Chondrocyte (in vitro differentiated cells): ENCODE data around the gene NLRP7. TPM values are rescaled to one million over a fixed set of nuclear protein-coding genes. Genes with fewer than 3 reads are reported as not detected.
"Not testable (repeated sequence)": the region's sequence is repeated elsewhere in the genome, so short reads cannot be mapped to it uniquely, and the experiment has no call there.

ENCODE experiments used
- DNase-seq: peaks from one replicate; pipeline ENCODE4 v3.0.0; 2021; ENCODE audit warnings: mixed read lengths, low spot score
- H3K27ac Mint-ChIP-seq: one replicate; pipeline ENCODE4 v1.8.0; 2021; ENCODE audit warnings: mild to moderate bottlenecking, moderate library complexity, mixed read lengths; ENCODE audit not compliant: unreplicated experiment
- H3K27me3 Mint-ChIP-seq: 2 replicates; pipeline ENCODE4 v1.8.0; 2021; ENCODE audit warnings: low read depth, mixed read lengths
- H3K36me3 Mint-ChIP-seq: 2 replicates; pipeline ENCODE4 v1.8.0; 2021; ENCODE audit warnings: low read depth, mixed read lengths
- H3K4me1 Mint-ChIP-seq: 2 replicates; pipeline ENCODE4 v1.8.0; 2021; ENCODE audit warnings: low read depth, mild to moderate bottlenecking, mixed read lengths
- H3K4me3 Mint-ChIP-seq: one replicate; pipeline ENCODE4 v1.8.0; 2021; ENCODE audit warnings: mild to moderate bottlenecking, moderate library complexity, mixed read lengths; ENCODE audit not compliant: unreplicated experiment
- H3K9me3 Mint-ChIP-seq: 2 replicates; pipeline ENCODE4 v1.8.0; 2021; ENCODE audit warnings: low read depth, mixed read lengths
- CTCF ChIP-seq: fragments of 200-600 bp; sonication (generic); IDR thresholded peaks from 2 replicates; pipeline ENCODE4 v1.5.0; 2021; ENCODE audit warnings: antibody characterized with exemption, mild to moderate bottlenecking, moderate library complexity
- total RNA-seq: library from RNA; stranded (reverse); gene quantifications from 3 replicates; pipeline ENCODE4 v1.2.1, GENCODE V29; 2021

The NLRP7 gene
- total RNA-seq, 1 donor from 2014 or later = not detected

DNA sequence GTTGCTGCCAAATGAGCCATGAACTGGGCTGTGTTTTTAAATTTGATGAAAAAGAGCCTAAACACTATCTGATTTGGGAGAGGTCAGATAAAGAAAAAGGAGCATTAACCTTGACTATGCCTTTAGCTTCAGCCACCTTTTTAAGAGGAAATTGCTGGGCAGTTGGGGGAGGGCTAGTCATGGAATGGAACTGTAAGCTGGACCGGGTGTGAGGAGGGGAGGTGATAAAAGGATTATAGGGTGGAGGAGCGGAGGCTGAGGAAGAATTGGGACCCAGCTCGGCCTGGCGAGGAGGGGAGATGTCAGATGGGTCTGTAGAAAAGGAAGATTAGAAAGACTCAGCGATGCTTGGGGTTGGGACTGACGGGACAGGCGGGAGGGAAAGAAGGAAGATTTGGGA lies 48.6 kb downstream of the NLRP7 start:
- DNase-seq, H3K36me3 Mint-ChIP-seq, H3K4me3 Mint-ChIP-seq, H3K27ac Mint-ChIP-seq, H3K27me3 Mint-ChIP-seq, H3K4me1 Mint-ChIP-seq: not testable (repeated sequence)
- H3K9me3 Mint-ChIP-seq = peaks cover 20% of the 10 kb centered on the region

- no peak for TF ChIP-seq CTCF
- DNase-seq = no peak
- Mint-ChIP-seq H3K4me3 (no peak overlapping the region), H3K27ac (no peak overlapping the region), H3K9me3 (peaks cover 16% of the 10 kb centered on the region), H3K36me3 (no peaks in the 10 kb centered on the region), H3K4me1 (no peaks in the 10 kb centered on the region), H3K27me3 (peaks cover 2% of the 10 kb centered on the region)
Observed at GRCh38 chr19:54896036-54896435, 51.3 kb downstream of the NLRP7 start.

DNA sequence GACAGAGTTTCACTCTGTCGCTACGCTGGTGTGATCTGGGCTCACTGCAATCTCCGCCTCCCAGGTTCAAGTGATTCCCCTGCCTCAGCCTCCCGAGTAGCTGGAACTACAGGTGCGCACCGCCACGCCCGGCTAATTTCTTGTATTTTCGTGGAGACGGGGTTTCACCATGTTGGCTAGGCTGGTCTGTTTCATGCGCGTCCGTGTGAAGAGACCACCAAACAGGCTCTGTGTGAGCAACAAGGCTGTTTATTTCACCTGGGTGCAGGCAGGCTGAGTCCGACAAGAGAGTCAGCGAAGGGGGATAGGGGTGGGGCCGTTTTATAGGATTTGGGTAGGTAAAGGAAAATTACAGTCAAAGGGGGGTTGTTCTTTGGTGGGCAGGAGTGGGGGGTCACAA lies 53.2 kb downstream of the NLRP7 start:
- not testable (repeated sequence) for DNase-seq, H3K9me3 Mint-ChIP-seq, H3K27me3 Mint-ChIP-seq, H3K4me3 Mint-ChIP-seq, H3K36me3 Mint-ChIP-seq, H3K27ac Mint-ChIP-seq, H3K4me1 Mint-ChIP-seq

GRCh38 chr19:54893406-54893805 lies 53.9 kb downstream of the NLRP7 start:
- H3K9me3 Mint-ChIP-seq = peaks cover 9% of the 10 kb centered on the region
- no peak overlapping the region for H3K27ac Mint-ChIP-seq
- H3K4me3 Mint-ChIP-seq = no peak overlapping the region
- no peak for TF ChIP-seq CTCF
- H3K27me3 Mint-ChIP-seq = no peaks in the 10 kb centered on the region
- H3K36me3 Mint-ChIP-seq = no peaks in the 10 kb centered on the region
- DNase-seq = no peak
- H3K4me1 Mint-ChIP-seq = no peaks in the 10 kb centered on the region

DNA sequence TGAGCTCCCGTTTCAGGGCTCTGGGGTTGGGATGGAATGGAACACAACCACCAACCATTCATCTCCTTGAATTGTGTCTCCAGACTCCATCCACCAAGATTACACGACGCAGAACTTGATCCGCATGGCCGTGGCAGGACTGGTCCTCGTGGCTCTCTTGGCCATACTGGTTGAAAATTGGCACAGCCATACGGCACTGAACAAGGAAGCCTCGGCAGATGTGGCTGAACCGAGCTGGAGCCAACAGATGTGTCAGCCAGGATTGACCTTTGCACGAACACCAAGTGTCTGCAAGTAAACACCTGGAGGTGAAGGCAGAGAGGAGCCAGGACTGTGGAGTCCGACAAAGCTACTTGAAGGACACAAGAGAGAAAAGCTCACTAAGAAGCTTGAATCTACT lies 57.8 kb downstream of the NLRP7 start:
- TF ChIP-seq CTCF = no peak
- DNase-seq = no peak
- Mint-ChIP-seq H3K4me1 (no peaks in the 10 kb centered on the region), H3K4me3 (no peak overlapping the region), H3K36me3 (no peaks in the 10 kb centered on the region), H3K27me3 (no peaks in the 10 kb centered on the region), H3K9me3 (peaks cover 8% of the 10 kb centered on the region), H3K27ac (no peak overlapping the region)

DNA sequence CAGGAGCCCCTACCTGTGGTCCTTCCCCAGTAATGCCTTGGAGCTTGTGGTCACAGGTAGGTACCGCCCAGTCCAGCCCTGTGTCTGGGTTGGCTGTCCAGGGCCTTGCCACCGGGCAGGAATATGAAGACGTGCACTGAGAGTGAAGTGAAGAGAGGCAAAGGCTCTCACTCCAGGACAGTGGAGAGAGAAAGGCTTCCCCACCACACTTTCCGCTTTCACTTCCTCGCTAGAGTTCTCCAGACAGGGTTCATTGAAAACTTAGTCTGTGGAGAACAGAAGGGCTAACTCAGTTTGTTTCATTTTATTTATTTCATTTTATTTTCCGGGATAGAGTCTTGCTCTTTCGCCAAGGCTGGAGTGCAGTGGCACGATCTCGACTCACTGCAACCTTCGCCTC lies 59.1 kb downstream of the NLRP7 start:
- Mint-ChIP-seq H3K27ac (no peak overlapping the region), H3K4me3 (no peak overlapping the region), H3K27me3 (no peaks in the 10 kb centered on the region), H3K9me3 (peaks cover 8% of the 10 kb centered on the region), H3K36me3 (no peaks in the 10 kb centered on the region), H3K4me1 (no peaks in the 10 kb centered on the region)
- DNase-seq = no peak
- no peak for TF ChIP-seq CTCF
